Prostate gland (tissue), 2 donors: ENCODE results near the gene PDP2.

ENCODE experiments used
- POLR2A ChIP-seq: fragments of 450-650 bp; IDR thresholded peaks from one replicate; pipeline ENCODE4 v1.6.1; 2016; ENCODE audit warnings: antibody characterized with exemption, mild to moderate bottlenecking
- POLR2AphosphoS5 ChIP-seq: sonication (generic); formaldehyde crosslinking; IDR thresholded peaks from one replicate; pipeline ENCODE4 v1.6.1; 2017; ENCODE audit warnings: antibody characterized with exemption
- TF ChIP-seq, protein P1 (sequence below), 4 experiments: fragments of 200-600 bp in 2 of 4; fragments of 450-650 bp in 2 of 4; sonication (generic) in 2 of 4; IDR thresholded peaks; 1 replicate in 3 of 4; 2 replicates in 1 of 4; pipeline ENCODE4 v1.5.1; 2016 to 2019; ENCODE audit warnings: antibody characterized with exemption in 4 of 4, mild to moderate bottlenecking in 2 of 4, moderate library complexity in 2 of 4

DNA sequence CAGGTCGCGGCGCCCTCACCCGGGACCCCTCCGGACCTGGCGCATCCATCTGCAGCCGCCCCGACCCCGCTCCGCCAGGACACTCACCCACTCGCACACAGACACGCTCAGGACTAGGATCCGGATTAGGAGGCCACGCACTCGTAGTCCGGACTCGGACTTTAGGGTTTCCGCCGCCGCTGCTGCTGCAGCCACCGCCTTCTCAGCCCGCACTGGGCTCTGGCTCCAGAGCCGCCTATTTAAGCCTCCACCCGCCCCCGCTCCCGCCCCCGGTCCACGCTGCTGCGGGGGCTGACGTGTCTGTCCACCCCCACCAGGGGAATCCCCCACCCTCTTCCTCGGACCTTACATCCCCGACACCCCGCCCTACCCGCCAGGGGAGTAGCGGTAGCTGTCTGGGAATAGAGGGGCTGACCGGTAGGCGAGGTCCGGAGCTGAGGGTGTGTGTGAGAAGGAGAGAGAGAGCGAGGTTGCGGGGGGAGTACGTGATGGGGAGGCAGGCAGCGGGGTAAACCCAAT is 45.1 kb downstream of the PDP2 start, which contains the start of gene RRAD:
- no peak for TF ChIP-seq POLR2A
- TF ChIP-seq, protein P1, sequence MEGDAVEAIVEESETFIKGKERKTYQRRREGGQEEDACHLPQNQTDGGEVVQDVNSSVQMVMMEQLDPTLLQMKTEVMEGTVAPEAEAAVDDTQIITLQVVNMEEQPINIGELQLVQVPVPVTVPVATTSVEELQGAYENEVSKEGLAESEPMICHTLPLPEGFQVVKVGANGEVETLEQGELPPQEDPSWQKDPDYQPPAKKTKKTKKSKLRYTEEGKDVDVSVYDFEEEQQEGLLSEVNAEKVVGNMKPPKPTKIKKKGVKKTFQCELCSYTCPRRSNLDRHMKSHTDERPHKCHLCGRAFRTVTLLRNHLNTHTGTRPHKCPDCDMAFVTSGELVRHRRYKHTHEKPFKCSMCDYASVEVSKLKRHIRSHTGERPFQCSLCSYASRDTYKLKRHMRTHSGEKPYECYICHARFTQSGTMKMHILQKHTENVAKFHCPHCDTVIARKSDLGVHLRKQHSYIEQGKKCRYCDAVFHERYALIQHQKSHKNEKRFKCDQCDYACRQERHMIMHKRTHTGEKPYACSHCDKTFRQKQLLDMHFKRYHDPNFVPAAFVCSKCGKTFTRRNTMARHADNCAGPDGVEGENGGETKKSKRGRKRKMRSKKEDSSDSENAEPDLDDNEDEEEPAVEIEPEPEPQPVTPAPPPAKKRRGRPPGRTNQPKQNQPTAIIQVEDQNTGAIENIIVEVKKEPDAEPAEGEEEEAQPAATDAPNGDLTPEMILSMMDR (IDR thresholded peaks at IDR 0.05): no peak
- no peak for TF ChIP-seq POLR2AphosphoS5
